ENCODE measurements around the gene ZNF701. TPM values are rescaled to one million over a fixed set of nuclear protein-coding genes. Genes with fewer than 3 reads are reported as not detected.

The ZNF701 gene
- total RNA-seq, 1 experiment from 2014 or later, result 9.0 TPM

DNA sequence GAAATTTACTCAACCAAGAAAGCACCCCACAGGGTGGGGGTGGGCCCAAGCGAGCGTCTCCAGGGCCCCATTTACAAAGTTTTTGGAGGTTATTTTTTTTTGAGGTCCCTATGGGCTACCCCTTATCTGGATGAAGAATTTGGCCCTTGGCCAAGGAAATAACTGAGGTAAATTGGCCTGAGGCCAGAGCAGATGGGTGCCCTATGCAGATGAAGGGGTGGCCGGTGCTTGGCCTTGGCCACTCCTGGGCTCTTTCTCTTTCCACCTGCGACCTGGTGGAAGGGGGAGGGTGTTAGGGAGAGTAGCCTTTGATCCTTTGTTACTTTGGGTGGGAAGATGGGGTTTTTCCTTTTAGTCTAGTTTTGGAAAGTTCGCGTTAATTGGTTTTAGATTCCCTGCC, 15.5 kb downstream of the ZNF701 start:
- ChIA-PET RAD21 (ENCODE audit: low non-redundant PET in 1 of 2, low total read pairs in 2 of 2, uncharacterized antibody in 2 of 2, unreplicated experiment in 2 of 2) (no interaction called here), CTCF (no interaction called here), POLR2A (no interaction called here)
- Histone ChIP-seq H3K79me2 (ENCODE audit: insufficient read depth, low read length) (no peaks in the 10 kb centered on the region), H3K4me2 (ENCODE audit: low read length) (no peak overlapping the region), H3K27ac (ENCODE audit: low read depth, low read length) (no peak overlapping the region), H2AFZ (ENCODE audit: low read depth, low read length, poor library complexity, severe bottlenecking) (no peak overlapping the region), H3K9ac (ENCODE audit: low read length) (no peak overlapping the region), H4K20me1 (ENCODE audit: insufficient read depth) (no peaks in the 10 kb centered on the region), H3K9me2 (ENCODE audit: insufficient read depth) (no peaks in the 10 kb centered on the region), H3K36me3 (ENCODE audit: control insufficient read depth in 1 of 2, insufficient read depth in 2 of 2, low read length in 2 of 2) (peaks cover 4 to 18% of the 10 kb centered on the region in 2 experiments; a peak in 3 of 4 replicates), H3K4me3 (replicated peaks in 1 of 2; ENCODE audit: low read depth in 1 of 2, low read length in 2 of 2) (no peak overlapping the region), H3K9me3 (ENCODE audit: control insufficient read depth in 1 of 2, insufficient read depth in 1 of 2, low read depth in 1 of 2, low read length in 2 of 2) (peaks cover 5% of the 10 kb centered on the region in 2 experiments; a peak in 2 of 4 replicates), H3K4me1 (ENCODE audit: control insufficient read depth in 1 of 2, insufficient read depth in 2 of 2, low read length in 2 of 2) (no peaks in the 10 kb centered on the region), H3K27me3 (ENCODE audit: insufficient read depth, low read length) (no peaks in the 10 kb centered on the region)
- TF ChIP-seq MAX (IDR thresholded peaks at IDR 0.05), result no peak
- TF ChIP-seq POLR2AphosphoS5 (IDR thresholded peaks at IDR 0.05; ENCODE audit: low read depth, low read length), result no peak
- TF ChIP-seq POLR2A (IDR thresholded peaks at IDR 0.05; ENCODE audit: borderline replicate concordance, extremely low read depth, insufficient read depth, insufficient read length), result no peak
- no peak for TF ChIP-seq EGR1 (IDR thresholded peaks at IDR 0.05; ENCODE audit: low read depth)
- TF ChIP-seq SIN3A (IDR thresholded peaks at IDR 0.05; ENCODE audit: low read depth), result no peak
- no peak for TF ChIP-seq ZNF274 (IDR thresholded peaks at IDR 0.05; ENCODE audit: low read depth, low read length)
- TF ChIP-seq REST (IDR thresholded peaks at IDR 0.05; ENCODE audit: low read depth), result no peak
- TF ChIP-seq CTCF (IDR thresholded peaks at IDR 0.05 in 2 of 3, conservative IDR thresholded peaks at IDR 0.05 in 1 of 3; ENCODE audit: borderline replicate concordance in 1 of 3, insufficient read depth in 1 of 3, low read depth in 2 of 3, low read length in 2 of 3), result no peak
- ATAC-seq (no peak), DNase-seq (ENCODE audit: low read depth, low spot score) (no peak)
- intact Hi-C loops (cut with micrococcal nuclease), result no loop called here
- no TSS peak for BruUV-seq (replicated peaks)
